Amygdala (tissue), 56 donors: ENCODE results near the gene RPL26.
"Not testable (repeated sequence)": the region's sequence is repeated elsewhere in the genome, so short reads cannot be mapped to it uniquely, and the experiment has no call there.

Experiments used
- DNase-seq, 56 donors: peaks; one replicate each; lab custom pipeline; 2025; lab: John Stamatoyannopoulos, UW

RPL26 gene

GRCh38 chr17:8369944-8370343 is 13.0 kb downstream of the RPL26 start:
- no peak for DNase-seq

- no peak for DNase-seq
These were observed 14.8 kb downstream of the RPL26 start for GRCh38 chr17:8368193-8368592.

- DNase-seq = no peak
These were observed 16.8 kb downstream of the RPL26 start for GRCh38 chr17:8366231-8366630.

- no peak for DNase-seq
These were observed 17.9 kb downstream of the RPL26 start for GRCh38 chr17:8365143-8365542.

GRCh38 chr17:8362651-8363332 is 20.2 kb downstream of the RPL26 start:
- DNase-seq = peak in 5 of 56 donors; percentile 5 to 50 (median 28)

GRCh38 chr17:8360751-8361150 is 22.2 kb downstream of the RPL26 start:
- no peak for DNase-seq

- no peak for DNase-seq
These were observed 22.7 kb downstream of the RPL26 start for GRCh38 chr17:8360260-8360659.

- peak in 15 of 56 donors; percentile 7 to 57 (median 26) for DNase-seq
These were observed 23.2 kb downstream of the RPL26 start for GRCh38 chr17:8359769-8360168.

- DNase-seq = no peak
These were observed 25.1 kb downstream of the RPL26 start for GRCh38 chr17:8357910-8358309.

- DNase-seq = peak in 1 of 56 donors; percentile 8
These were observed 28.8 kb downstream of the RPL26 start for GRCh38 chr17:8354236-8354635.

- DNase-seq = no peak
These were observed 29.3 kb downstream of the RPL26 start for GRCh38 chr17:8353736-8354135.

GRCh38 chr17:8350339-8350738 is 32.7 kb downstream of the RPL26 start:
- no peak for DNase-seq

- not testable (repeated sequence) for DNase-seq
These were observed 36.0 kb downstream of the RPL26 start for GRCh38 chr17:8347001-8347400.

GRCh38 chr17:8345951-8346665 is 36.9 kb downstream of the RPL26 start:
- no peak for DNase-seq

- no peak for DNase-seq
These were observed 37.8 kb downstream of the RPL26 start for GRCh38 chr17:8345052-8345690.

- DNase-seq = no peak
These were observed 41.5 kb downstream of the RPL26 start for GRCh38 chr17:8341456-8341855.

- no peak for DNase-seq
These were observed 43.5 kb downstream of the RPL26 start, which contains the start of gene ODF4 for GRCh38 chr17:8339540-8339939. Gene ODF4 (plus strand): TSS chr17:8339840. CDS start chr17:8340052, 212 bp downstream.

- peak in 1 of 56 donors; percentile 19 for DNase-seq
These were observed 44.2 kb downstream of the RPL26 start for GRCh38 chr17:8338753-8339140.

- peak in 2 of 56 donors; percentile 3 to 19 for DNase-seq
These were observed 44.9 kb downstream of the RPL26 start for GRCh38 chr17:8337802-8338752.

- no peak for DNase-seq
These were observed 49.7 kb downstream of the RPL26 start for GRCh38 chr17:8333281-8333680.
